Glutamatergic neuron (in vitro differentiated cells): ENCODE results near the gene LDLRAD4. TPM values are rescaled to one million over a fixed set of nuclear protein-coding genes. Genes with fewer than 3 reads are reported as not detected.
"Not testable (repeated sequence)": the region's sequence is repeated elsewhere in the genome, so short reads cannot be mapped to it uniquely, and the experiment has no call there.

Experiments used
- DNase-seq: peaks from one replicate; pipeline ENCODE4 v3.0.0; 2022
- H3K27ac Mint-ChIP-seq: one replicate; pipeline ENCODE4 v1.8.0; 2020; ENCODE audit warnings: mild to moderate bottlenecking, mixed read lengths, inconsistent platforms; ENCODE audit not compliant: unreplicated experiment
- H3K27me3 Mint-ChIP-seq: one replicate; pipeline ENCODE4 v1.8.0; 2020; ENCODE audit warnings: mild to moderate bottlenecking, moderate library complexity, mixed read lengths, inconsistent platforms; ENCODE audit not compliant: unreplicated experiment
- H3K36me3 Mint-ChIP-seq: one replicate; pipeline ENCODE4 v1.8.0; 2020; ENCODE audit warnings: mild to moderate bottlenecking, mixed read lengths, inconsistent platforms; ENCODE audit not compliant: unreplicated experiment
- H3K4me1 Mint-ChIP-seq: one replicate; pipeline ENCODE4 v1.8.0; 2020; ENCODE audit warnings: mild to moderate bottlenecking, low read depth, mixed read lengths, inconsistent platforms; ENCODE audit not compliant: unreplicated experiment
- H3K4me3 Mint-ChIP-seq: one replicate; pipeline ENCODE4 v1.8.0; 2020; ENCODE audit warnings: mild to moderate bottlenecking, mixed read lengths, inconsistent platforms; ENCODE audit not compliant: unreplicated experiment
- H3K9me3 Mint-ChIP-seq: one replicate; pipeline ENCODE4 v1.8.0; 2020; ENCODE audit warnings: mild to moderate bottlenecking, moderate library complexity, mixed read lengths, inconsistent platforms; ENCODE audit not compliant: unreplicated experiment
- CTCF ChIP-seq: fragments of 200-600 bp; sonication (generic); IDR thresholded peaks from one replicate; pipeline ENCODE4 v1.5.0; 2021; ENCODE audit not compliant: partially characterized antibody, unreplicated experiment
- total RNA-seq: library from RNA; stranded (reverse); fragmentation: NEBNext Ultra II Directional; extraction: Animal tissue kit (Norgen Biotek cat#: 25700); gene quantifications from one replicate; pipeline ENCODE4 v1.2.1, GENCODE V29; 2021; ENCODE audit not compliant: unreplicated experiment

LDLRAD4 gene
- total RNA-seq, 1 donor from 2014 or later: 0.29 TPM

- Mint-ChIP-seq H3K27me3 (no peaks in the 10 kb centered on the region), H3K27ac (no peak overlapping the region), H3K4me1 (peaks cover 6% of the 10 kb centered on the region), H3K9me3 (no peaks in the 10 kb centered on the region), H3K4me3 (no peak overlapping the region), H3K36me3 (no peaks in the 10 kb centered on the region)
- no peak for DNase-seq
- no peak for TF ChIP-seq CTCF
Observed at GRCh38 chr18:13661051-13661778, 442.7 kb downstream of the LDLRAD4 start.

GRCh38 chr18:13661779-13662256, 443.3 kb downstream of the LDLRAD4 start:
- H3K27me3 Mint-ChIP-seq: no peaks in the 10 kb centered on the region
- no peak for DNase-seq
- no peaks in the 10 kb centered on the region for H3K9me3 Mint-ChIP-seq
- peaks cover 6% of the 10 kb centered on the region for H3K4me1 Mint-ChIP-seq
- no peaks in the 10 kb centered on the region for H3K36me3 Mint-ChIP-seq
- no peak overlapping the region for H3K4me3 Mint-ChIP-seq
- H3K27ac Mint-ChIP-seq: no peak overlapping the region
- TF ChIP-seq CTCF: no peak

- H3K9me3 Mint-ChIP-seq: peaks cover 3% of the 10 kb centered on the region
- H3K27me3 Mint-ChIP-seq: no peaks in the 10 kb centered on the region
- H3K4me1 Mint-ChIP-seq: no peaks in the 10 kb centered on the region
- H3K27ac Mint-ChIP-seq: no peak overlapping the region
- no peak for TF ChIP-seq CTCF
- H3K36me3 Mint-ChIP-seq: no peaks in the 10 kb centered on the region
- no peak overlapping the region for H3K4me3 Mint-ChIP-seq
- no peak for DNase-seq
Observed at GRCh38 chr18:13672657-13673056, 454.1 kb downstream of the LDLRAD4 start.

GRCh38 chr18:13676471-13676870, 457.9 kb downstream of the LDLRAD4 start:
- Mint-ChIP-seq H3K9me3 (peaks cover 3% of the 10 kb centered on the region), H3K4me3 (no peak overlapping the region), H3K36me3 (no peaks in the 10 kb centered on the region), H3K4me1 (no peaks in the 10 kb centered on the region), H3K27ac (no peak overlapping the region), H3K27me3 (no peaks in the 10 kb centered on the region)
- no peak for DNase-seq
- no peak for TF ChIP-seq CTCF

- H3K27me3 Mint-ChIP-seq, H3K4me3 Mint-ChIP-seq, H3K9me3 Mint-ChIP-seq, H3K27ac Mint-ChIP-seq, DNase-seq, H3K4me1 Mint-ChIP-seq, H3K36me3 Mint-ChIP-seq: not testable (repeated sequence)
Observed at GRCh38 chr18:13677350-13677749, 458.8 kb downstream of the LDLRAD4 start.
